GM19467 (cell line): ENCODE measurements around the gene TOM1.

ENCODE experiments used
- ATAC-seq: cut with Tn5 transposase; IDR thresholded peaks from one replicate; pipeline ENCODE4 v1.9.1; 2021; ENCODE audit warnings: mild to moderate bottlenecking, moderate library complexity; ENCODE audit not compliant: unreplicated experiment

Gene TOM1

GRCh38 chr22:35299673-35300499 lies at the start of gene TOM1:
TSS of gene TOM1 (plus strand) at chr22:35299894. CDS start at chr22:35299929, 35 bp downstream.
- peak; percentile 95 for ATAC-seq

- no peak for ATAC-seq
These were observed 49.5 kb upstream of the TOM1 start for GRCh38 chr22:35250156-35250555.

- no peak for ATAC-seq
These were observed 45.7 kb upstream of the TOM1 start for GRCh38 chr22:35253946-35254345.

- ATAC-seq: no peak
These were observed 42.7 kb upstream of the TOM1 start for GRCh38 chr22:35257002-35257320.

- peak; percentile 86 for ATAC-seq
These were observed 42.1 kb upstream of the TOM1 start, which contains the start of gene HMGXB4 for GRCh38 chr22:35257321-35258190. TSS of gene HMGXB4 (plus strand) at chr22:35257493. CDS start at chr22:35262391, 4,898 bp downstream.

GRCh38 chr22:35258191-35258988 lies 41.3 kb upstream of the TOM1 start:
- ATAC-seq: no peak

GRCh38 chr22:35264986-35265385 lies 34.7 kb upstream of the TOM1 start:
- ATAC-seq: no peak

GRCh38 chr22:35266277-35266676 lies 33.4 kb upstream of the TOM1 start:
- ATAC-seq: no peak

- no peak for ATAC-seq
These were observed 30.1 kb upstream of the TOM1 start for GRCh38 chr22:35269630-35270029.

GRCh38 chr22:35274154-35274871 lies 25.4 kb upstream of the TOM1 start:
- no peak for ATAC-seq

GRCh38 chr22:35275580-35275979 lies 24.1 kb upstream of the TOM1 start:
- no peak for ATAC-seq

GRCh38 chr22:35276019-35276418 lies 23.7 kb upstream of the TOM1 start:
- ATAC-seq: no peak

GRCh38 chr22:35288116-35288515 lies 11.6 kb upstream of the TOM1 start:
- ATAC-seq: no peak

- ATAC-seq: no peak
These were observed 6.9 kb upstream of the TOM1 start for GRCh38 chr22:35292786-35293185.

- ATAC-seq: no peak
These were observed 3.6 kb upstream of the TOM1 start for GRCh38 chr22:35296051-35296450.

- ATAC-seq: no peak
These were observed 449 bp upstream of the TOM1 start for GRCh38 chr22:35299217-35299672.

- no peak for ATAC-seq
These were observed 1.7 kb downstream of the TOM1 start for GRCh38 chr22:35301372-35301874.

GRCh38 chr22:35303029-35303624 lies 3.4 kb downstream of the TOM1 start:
- no peak for ATAC-seq

GRCh38 chr22:35305525-35306070 lies 5.9 kb downstream of the TOM1 start:
- ATAC-seq: no peak
